Measurements from ENCODE around the gene COQ9. TPM values are rescaled to one million over a fixed set of nuclear protein-coding genes. Genes with fewer than 3 reads are reported as not detected.

The COQ9 gene
- total RNA-seq, 2 donors from 2014 or later, result 34.5 to 38.2 TPM

GRCh38 chr16:57403965-57404817 lies 43.1 kb upstream of the COQ9 start, which contains the start of gene CCL17:
TSS of gene CCL17 (plus strand) at chr16:57404767. CDS start at chr16:57413933, 9,166 bp downstream.
- DNase-seq, result no peak
- TF ChIP-seq CTCF (conservative IDR thresholded peaks at IDR 0.05), result peak; percentile 21
- no peak within 1 kb of the TSS for H3K4me3 Mint-ChIP-seq
- no peaks in the 10 kb centered on the region for H3K27me3 ChIP-seq (ENCODE audit: control insufficient read depth, insufficient read depth, low read length, poor library complexity, severe bottlenecking)
- no peaks in the 10 kb centered on the region for H3K9me3 Mint-ChIP-seq
- WGBS, 2 experiments (ENCODE audit: insufficient coverage in 1 of 2, insufficient read length in 1 of 2), result 85 to 90% methylated on average over 15 to 17 of the region's 17 CpGs
- no peaks in the 10 kb centered on the region for H3K4me1 ChIP-seq (ENCODE audit: control insufficient read depth, insufficient read depth, low read length)
- H3K4me3 ChIP-seq (ENCODE audit: low read length), result no peak within 1 kb of the TSS
- H3K9ac ChIP-seq (ENCODE audit: extremely low read depth, low read length, poor library complexity, severe bottlenecking), result no peak within 1 kb of the TSS
- H3K9me3 ChIP-seq (ENCODE audit: control insufficient read depth, low read length), result no peaks in the 10 kb centered on the region
- no peaks in the 10 kb centered on the region for H3K36me3 Mint-ChIP-seq (ENCODE audit: low read depth)
- H3K4me1 Mint-ChIP-seq, result no peaks in the 10 kb centered on the region
- peaks cover 4% of the 10 kb centered on the region for H3K27me3 Mint-ChIP-seq (ENCODE audit: insufficient read depth)
- H3K27ac ChIP-seq (ENCODE audit: low read depth, low read length), result no peak within 1 kb of the TSS
- H3K36me3 ChIP-seq (ENCODE audit: control insufficient read depth, insufficient read depth, low read length), result no peaks in the 10 kb centered on the region
- no peak within 1 kb of the TSS for H3K27ac Mint-ChIP-seq

- no peak for DNase-seq
Observed at GRCh38 chr16:57405097-57405496, 42.2 kb upstream of the COQ9 start.

GRCh38 chr16:57406881-57407280 lies 40.4 kb upstream of the COQ9 start:
- no peaks in the 10 kb centered on the region for H3K27me3 ChIP-seq (ENCODE audit: control insufficient read depth, insufficient read depth, low read length, poor library complexity, severe bottlenecking)
- no peaks in the 10 kb centered on the region for H3K36me3 Mint-ChIP-seq (ENCODE audit: low read depth)
- no peak overlapping the region for H3K9ac ChIP-seq (ENCODE audit: extremely low read depth, low read length, poor library complexity, severe bottlenecking)
- H3K9me3 Mint-ChIP-seq, result no peaks in the 10 kb centered on the region
- H3K36me3 ChIP-seq (ENCODE audit: control insufficient read depth, insufficient read depth, low read length), result no peaks in the 10 kb centered on the region
- H3K27ac ChIP-seq (ENCODE audit: low read depth, low read length), result no peak overlapping the region
- no peak overlapping the region for H3K4me3 ChIP-seq (ENCODE audit: low read length)
- WGBS, 2 experiments (ENCODE audit: insufficient coverage in 1 of 2, insufficient read length in 1 of 2), result 82 to 88% methylated on average over 2 of the region's 2 CpGs
- H3K27me3 Mint-ChIP-seq (ENCODE audit: insufficient read depth), result peaks cover 4% of the 10 kb centered on the region
- no peak overlapping the region for H3K27ac Mint-ChIP-seq
- no peak overlapping the region for H3K4me3 Mint-ChIP-seq
- H3K4me1 Mint-ChIP-seq, result no peaks in the 10 kb centered on the region
- DNase-seq, result no peak
- H3K4me1 ChIP-seq (ENCODE audit: control insufficient read depth, insufficient read depth, low read length), result no peaks in the 10 kb centered on the region
- TF ChIP-seq CTCF (conservative IDR thresholded peaks at IDR 0.05), result no peak
- H3K9me3 ChIP-seq (ENCODE audit: control insufficient read depth, low read length), result no peaks in the 10 kb centered on the region

More at GRCh38 chr16:57405097-57405496, 42.2 kb upstream of the COQ9 start:
- no peaks in the 10 kb centered on the region for H3K27me3 ChIP-seq (ENCODE audit: control insufficient read depth, insufficient read depth, low read length, poor library complexity, severe bottlenecking)
- H3K27ac ChIP-seq (ENCODE audit: low read depth, low read length), result no peak overlapping the region
- no peak overlapping the region for H3K9ac ChIP-seq (ENCODE audit: extremely low read depth, low read length, poor library complexity, severe bottlenecking)
- Mint-ChIP-seq H3K36me3 (ENCODE audit: low read depth) (no peaks in the 10 kb centered on the region), H3K27me3 (ENCODE audit: insufficient read depth) (peaks cover 4% of the 10 kb centered on the region), H3K4me3 (no peak overlapping the region), H3K4me1 (no peaks in the 10 kb centered on the region), H3K27ac (no peak overlapping the region), H3K9me3 (no peaks in the 10 kb centered on the region)
- 83 to 88% methylated on average over 2 to 3 of the region's 3 CpGs for WGBS, 2 experiments (ENCODE audit: insufficient coverage in 1 of 2, insufficient read length in 1 of 2)
- no peaks in the 10 kb centered on the region for H3K4me1 ChIP-seq (ENCODE audit: control insufficient read depth, insufficient read depth, low read length)
- no peak for TF ChIP-seq CTCF (conservative IDR thresholded peaks at IDR 0.05)
- H3K4me3 ChIP-seq (ENCODE audit: low read length), result no peak overlapping the region
- H3K36me3 ChIP-seq (ENCODE audit: control insufficient read depth, insufficient read depth, low read length), result no peaks in the 10 kb centered on the region
- no peaks in the 10 kb centered on the region for H3K9me3 ChIP-seq (ENCODE audit: control insufficient read depth, low read length)
